GM10248 (cell line): Measurements from ENCODE around the gene OR1K1.
"Not testable (repeated sequence)": the region's sequence is repeated elsewhere in the genome, so short reads cannot be mapped to it uniquely, and the experiment has no call there.

Source experiments
- CTCF ChIA-PET: fragments of 300-600 bp; sonication (Branson Sonifier 250); formaldehyde crosslinking; extraction: SDS; loops from one replicate; lab custom pipeline; 2021; ENCODE audit warnings: antibody characterized with exemption; lab: Yijun Ruan, JAX
- POLR2A ChIA-PET: fragments of 350-650 bp; sonication (Branson Sonifier 250); formaldehyde crosslinking; extraction: SDS; loops from one replicate; lab custom pipeline; 2020; ENCODE audit warnings: antibody characterized with exemption; lab: Yijun Ruan, JAX
- DNase-seq: peaks from one replicate; pipeline ENCODE4 v3.0.0; 2012; ENCODE audit errors: extremely low spot score
- TF ChIP-seq, protein P1 (sequence below): IDR thresholded peaks from 2 replicates; pipeline ENCODE4 v1.5.1; 2012; ENCODE audit warnings: mild to moderate bottlenecking, low read depth; ENCODE audit errors: extremely low read depth, missing control alignments, control extremely low read depth

OR1K1 gene

DNA sequence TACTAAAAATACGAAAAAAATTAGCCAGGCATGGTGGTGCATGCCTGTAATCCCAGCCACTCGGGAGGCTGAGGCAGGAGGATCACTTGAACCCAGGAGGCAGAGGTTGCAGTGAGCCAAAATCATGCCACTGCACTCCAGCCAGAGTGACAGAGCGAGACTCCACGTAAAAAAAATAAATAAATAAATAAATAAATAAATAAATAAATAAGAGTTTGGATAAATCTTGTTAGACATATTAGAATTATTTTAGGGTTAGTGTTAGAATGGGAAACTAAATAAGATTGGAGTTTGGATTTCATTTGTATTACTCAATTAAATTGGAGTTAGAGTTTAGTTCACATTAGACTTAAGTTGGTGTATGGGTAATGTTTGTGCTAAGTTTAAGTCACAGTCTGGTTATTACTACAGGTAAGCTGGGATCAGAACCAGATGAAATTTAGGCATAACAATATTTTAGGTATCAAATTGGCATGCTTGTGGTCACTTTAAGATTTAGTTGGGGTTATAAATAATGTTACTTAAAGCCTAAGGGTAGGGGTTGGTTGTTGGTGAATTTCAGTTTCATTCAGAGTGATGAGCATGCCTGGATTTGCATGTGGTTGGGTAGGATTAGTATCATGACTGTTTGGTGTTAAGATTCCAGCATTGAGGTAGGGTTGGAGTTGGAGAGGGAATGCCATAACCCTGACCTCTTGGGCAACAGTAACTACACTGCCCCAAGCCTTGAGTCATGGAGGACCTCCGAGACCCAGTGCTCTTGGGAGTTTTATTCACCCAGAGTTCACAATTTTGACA lies 7.9 kb upstream of the OR1K1 start:
- CTCF ChIA-PET, result interaction anchor here (0.7 to 1.3 kb wide), 2 partner anchors 15 to 277 kb away, joined by 3 read pairs; no protein-coding TSS in a partner anchor
- no peak for DNase-seq
- TF ChIP-seq, protein P1, sequence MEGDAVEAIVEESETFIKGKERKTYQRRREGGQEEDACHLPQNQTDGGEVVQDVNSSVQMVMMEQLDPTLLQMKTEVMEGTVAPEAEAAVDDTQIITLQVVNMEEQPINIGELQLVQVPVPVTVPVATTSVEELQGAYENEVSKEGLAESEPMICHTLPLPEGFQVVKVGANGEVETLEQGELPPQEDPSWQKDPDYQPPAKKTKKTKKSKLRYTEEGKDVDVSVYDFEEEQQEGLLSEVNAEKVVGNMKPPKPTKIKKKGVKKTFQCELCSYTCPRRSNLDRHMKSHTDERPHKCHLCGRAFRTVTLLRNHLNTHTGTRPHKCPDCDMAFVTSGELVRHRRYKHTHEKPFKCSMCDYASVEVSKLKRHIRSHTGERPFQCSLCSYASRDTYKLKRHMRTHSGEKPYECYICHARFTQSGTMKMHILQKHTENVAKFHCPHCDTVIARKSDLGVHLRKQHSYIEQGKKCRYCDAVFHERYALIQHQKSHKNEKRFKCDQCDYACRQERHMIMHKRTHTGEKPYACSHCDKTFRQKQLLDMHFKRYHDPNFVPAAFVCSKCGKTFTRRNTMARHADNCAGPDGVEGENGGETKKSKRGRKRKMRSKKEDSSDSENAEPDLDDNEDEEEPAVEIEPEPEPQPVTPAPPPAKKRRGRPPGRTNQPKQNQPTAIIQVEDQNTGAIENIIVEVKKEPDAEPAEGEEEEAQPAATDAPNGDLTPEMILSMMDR, result no peak
- POLR2A ChIA-PET, result no interaction called here

- TF ChIP-seq, protein P1, result no peak
- DNase-seq, result no peak
- ChIA-PET CTCF (no interaction called here), POLR2A (no interaction called here)
Observed at GRCh38 chr9:122797316-122798063, 2.4 kb upstream of the OR1K1 start.

GRCh38 chr9:122806661-122807060 lies 6.7 kb downstream of the OR1K1 start:
- ChIA-PET POLR2A (interaction anchor here (0.6 kb wide), 1 partner anchor 17 kb away, joined by 4 read pairs; no protein-coding TSS in a partner anchor), CTCF (interaction anchor here (1.0 to 6.2 kb wide), 3 partner anchors 308 to 682 kb away, joined by 3 to 65 read pairs (median 22); no protein-coding TSS in a partner anchor)
- no peak for DNase-seq
- TF ChIP-seq, protein P1, result no peak

- TF ChIP-seq, protein P1, result no peak
- no peak for DNase-seq
- POLR2A ChIA-PET, result interaction anchor here (0.6 kb wide), 1 partner anchor 16 kb away, joined by 4 read pairs; no protein-coding TSS in a partner anchor
- CTCF ChIA-PET, result interaction anchor here (0.8 to 6.2 kb wide), 5 partner anchors 9 to 683 kb away, joined by 3 to 65 read pairs (median 10); no protein-coding TSS in a partner anchor
Observed at GRCh38 chr9:122807271-122807900, 7.5 kb downstream of the OR1K1 start.

GRCh38 chr9:122808141-122808540 lies 8.2 kb downstream of the OR1K1 start:
- no peak for DNase-seq
- ChIA-PET CTCF (interaction anchor here (0.8 to 6.2 kb wide), 8 partner anchors 8 to 710 kb away, joined by 3 to 65 read pairs (median 8); no protein-coding TSS in a partner anchor), POLR2A (no interaction called here)
- TF ChIP-seq, protein P1, result no peak

GRCh38 chr9:122809261-122809660 lies 9.3 kb downstream of the OR1K1 start:
- CTCF ChIA-PET, result interaction anchor here (1.0 to 6.2 kb wide), 13 partner anchors 9 to 711 kb away, joined by 3 to 65 read pairs (median 3); no protein-coding TSS in a partner anchor
- DNase-seq, POLR2A ChIA-PET: not testable (repeated sequence)
